Activated T-cell treated with anti-CD3 and anti-CD28 coated beads for 24 hours (primary cell): ENCODE data around the gene TNKS2.

Source experiments
- DNase-seq: peaks from one replicate; pipeline ENCODE4 v3.0.0-alpha.2; 2020; ENCODE audit warnings: low read depth

Gene TNKS2

DNA sequence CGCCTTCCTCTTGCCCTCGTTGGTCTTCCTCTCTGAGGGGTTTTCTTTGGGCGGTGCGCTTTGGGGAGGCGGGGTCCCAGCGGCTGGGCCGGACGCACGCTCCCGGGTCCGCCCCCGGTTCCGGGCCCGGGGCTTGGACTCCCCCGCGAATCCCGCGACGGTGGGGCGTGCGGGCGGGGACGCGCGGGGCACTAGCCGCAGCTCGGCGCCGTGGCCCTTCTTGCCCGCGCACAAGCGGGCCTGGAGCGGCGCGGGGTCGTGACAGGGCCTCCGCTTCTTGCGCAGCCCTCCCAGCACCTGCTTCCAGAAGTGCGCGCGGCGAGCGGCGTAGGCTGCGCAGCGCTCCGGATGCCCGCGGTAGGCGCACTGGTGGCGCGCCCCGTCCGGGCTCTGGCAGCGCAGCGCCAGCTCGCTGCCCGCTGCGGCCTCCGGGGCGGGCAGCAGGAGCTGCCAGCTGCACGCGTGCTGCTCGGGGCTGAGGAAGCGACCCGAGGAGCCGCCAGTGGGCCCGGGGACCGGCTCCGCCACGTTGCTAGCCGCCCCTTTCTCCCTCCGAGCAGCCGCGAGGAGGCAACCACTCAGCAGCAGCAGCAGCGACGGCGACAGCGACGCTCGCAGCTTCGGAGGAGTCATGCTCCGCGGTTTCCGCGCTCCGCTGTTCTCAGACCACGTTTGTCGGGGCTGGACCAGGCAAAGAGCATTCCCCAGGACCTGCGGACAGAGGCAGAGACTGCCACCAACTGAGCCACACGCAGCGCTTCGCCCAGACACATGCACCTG, 110.3 kb downstream of the TNKS2 start:
- DNase-seq: peak; percentile 60

GRCh38 chr10:91909117-91909677, 111.0 kb downstream of the TNKS2 start, which contains the start of gene FGFBP3:
TSS of gene FGFBP3 (minus strand) at chr10:91909486. CDS start at chr10:91908969, 517 bp downstream.
- DNase-seq: no peak

GRCh38 chr10:91910467-91910866, 112.2 kb downstream of the TNKS2 start:
- no peak for DNase-seq
